ENCODE measurements around the gene NSUN4. TPM values are rescaled to one million over a fixed set of nuclear protein-coding genes. Genes with fewer than 3 reads are reported as not detected.
A peak's percentile ranks its signal among the peaks of the same experiment; 100 is the strongest.

Gene NSUN4
- total RNA-seq, 1 donor from 2014 or later: 38.6 TPM

- CTCF ChIA-PET: interaction anchor here (0.9 to 9.9 kb wide), 7 partner anchors 29 to 59 kb away, joined by 3 to 62 read pairs (median 5); partner anchors contain the start of gene NSUN4
- H3K27me3 Mint-ChIP-seq: no peaks in the 10 kb centered on the region
- peaks cover 30% of the 10 kb centered on the region for H3K36me3 Mint-ChIP-seq (ENCODE audit: low read depth)
- no peaks in the 10 kb centered on the region for H3K9me3 Mint-ChIP-seq
- ATAC-seq (ENCODE audit: low read depth): no peak
- H3K27ac Mint-ChIP-seq: peak overlapping the region; percentile 97
- POLR2A ChIA-PET: interaction anchor here (0.6 to 3.1 kb wide), 13 partner anchors 14 to 1672 kb away, joined by 3 to 66 read pairs (median 6); partner anchors contain the start of genes NSUN4 and RAD54L
- H3K4me1 Mint-ChIP-seq: peaks cover 66% of the 10 kb centered on the region
- H3K4me3 Mint-ChIP-seq: peak overlapping the region; percentile 99
- no peak for DNase-seq
- intact Hi-C loops (cut with micrococcal nuclease): loop anchor here (1.0 to 10.0 kb wide), 6 partner anchors 29 to 413 kb away; partner anchors contain the start of genes EFCAB14, MOB3C, NSUN4 and RAD54L
- TF ChIP-seq, protein P1, sequence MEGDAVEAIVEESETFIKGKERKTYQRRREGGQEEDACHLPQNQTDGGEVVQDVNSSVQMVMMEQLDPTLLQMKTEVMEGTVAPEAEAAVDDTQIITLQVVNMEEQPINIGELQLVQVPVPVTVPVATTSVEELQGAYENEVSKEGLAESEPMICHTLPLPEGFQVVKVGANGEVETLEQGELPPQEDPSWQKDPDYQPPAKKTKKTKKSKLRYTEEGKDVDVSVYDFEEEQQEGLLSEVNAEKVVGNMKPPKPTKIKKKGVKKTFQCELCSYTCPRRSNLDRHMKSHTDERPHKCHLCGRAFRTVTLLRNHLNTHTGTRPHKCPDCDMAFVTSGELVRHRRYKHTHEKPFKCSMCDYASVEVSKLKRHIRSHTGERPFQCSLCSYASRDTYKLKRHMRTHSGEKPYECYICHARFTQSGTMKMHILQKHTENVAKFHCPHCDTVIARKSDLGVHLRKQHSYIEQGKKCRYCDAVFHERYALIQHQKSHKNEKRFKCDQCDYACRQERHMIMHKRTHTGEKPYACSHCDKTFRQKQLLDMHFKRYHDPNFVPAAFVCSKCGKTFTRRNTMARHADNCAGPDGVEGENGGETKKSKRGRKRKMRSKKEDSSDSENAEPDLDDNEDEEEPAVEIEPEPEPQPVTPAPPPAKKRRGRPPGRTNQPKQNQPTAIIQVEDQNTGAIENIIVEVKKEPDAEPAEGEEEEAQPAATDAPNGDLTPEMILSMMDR (IDR thresholded peaks at IDR 0.05): no peak
Measured at GRCh38 chr1:46303872-46304326, 36.7 kb upstream of the NSUN4 start.

- TF ChIP-seq, protein P1 (IDR thresholded peaks at IDR 0.05): no peak
- no peak for DNase-seq
- H3K4me3 Mint-ChIP-seq: peak overlapping the region; percentile 20
- H3K4me1 Mint-ChIP-seq: peaks cover 57% of the 10 kb centered on the region
- peaks cover 44% of the 10 kb centered on the region for H3K36me3 Mint-ChIP-seq (ENCODE audit: low read depth)
- H3K27ac Mint-ChIP-seq: no peak overlapping the region
- intact Hi-C loops (cut with micrococcal nuclease): loop anchor here (10.0 kb wide), 1 partner anchor 309 kb away; the partner anchor contains the start of gene MOB3C
- no peak for ATAC-seq (ENCODE audit: low read depth)
- H3K27me3 Mint-ChIP-seq: no peaks in the 10 kb centered on the region
- no peaks in the 10 kb centered on the region for H3K9me3 Mint-ChIP-seq
- CTCF ChIA-PET: no interaction called here
- POLR2A ChIA-PET: no interaction called here
Measured at GRCh38 chr1:46306159-46306530, 34.5 kb upstream of the NSUN4 start.

DNA sequence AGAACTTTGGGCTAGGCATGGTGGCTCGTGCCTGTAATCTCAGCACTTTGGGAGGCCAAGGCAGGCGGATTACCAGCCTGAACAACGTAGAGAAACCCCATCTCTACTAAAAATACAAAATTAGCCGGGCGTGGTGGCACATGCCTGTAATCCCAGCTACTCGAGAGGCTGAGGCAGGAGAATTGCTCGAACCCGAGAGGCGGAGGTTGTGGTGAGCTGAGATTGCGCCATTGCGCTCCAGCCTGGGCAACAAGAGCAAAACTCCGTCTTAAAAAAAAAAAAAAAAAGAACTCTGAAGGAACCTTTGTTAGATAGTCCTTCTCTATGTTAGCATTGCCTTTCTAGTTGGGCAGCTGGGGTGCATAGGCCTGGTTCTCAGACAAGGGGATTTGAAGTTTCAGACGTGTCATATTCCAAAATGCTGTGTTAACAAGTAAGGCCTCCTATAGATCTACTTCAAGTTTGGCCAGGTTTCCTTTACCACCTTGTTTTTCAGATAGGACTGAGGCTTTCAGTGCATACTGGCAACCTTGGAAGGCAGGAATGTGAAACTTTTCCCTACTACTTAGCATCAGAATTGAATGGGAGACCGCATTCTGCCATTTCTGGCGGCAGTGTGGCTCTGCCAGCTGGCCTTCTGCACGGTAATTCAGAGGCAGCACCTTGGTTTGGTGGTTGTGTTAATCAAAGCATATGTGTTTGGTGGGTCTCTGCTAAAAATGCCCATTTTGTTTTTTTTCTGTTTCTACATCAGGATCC is 31.0 kb upstream of the NSUN4 start:
- Mint-ChIP-seq H3K4me1 (peaks cover 34% of the 10 kb centered on the region), H3K27ac (no peak overlapping the region), H3K9me3 (no peaks in the 10 kb centered on the region), H3K36me3 (ENCODE audit: low read depth) (peaks cover 57% of the 10 kb centered on the region), H3K4me3 (no peak overlapping the region), H3K27me3 (no peaks in the 10 kb centered on the region)
- ChIA-PET POLR2A (no interaction called here), CTCF (no interaction called here)
- ATAC-seq (ENCODE audit: low read depth) (no peak), DNase-seq (no peak)
- intact Hi-C loops (cut with micrococcal nuclease): loop anchor here (10.0 kb wide), 1 partner anchor 305 kb away; the partner anchor contains the start of gene MOB3C
- TF ChIP-seq, protein P1 (IDR thresholded peaks at IDR 0.05): no peak

- Mint-ChIP-seq H3K4me1 (peaks cover 28% of the 10 kb centered on the region), H3K27ac (no peak overlapping the region), H3K27me3 (no peaks in the 10 kb centered on the region), H3K9me3 (no peaks in the 10 kb centered on the region), H3K36me3 (ENCODE audit: low read depth) (peaks cover 62% of the 10 kb centered on the region), H3K4me3 (no peak overlapping the region)
- intact Hi-C loops (cut with micrococcal nuclease): no loop called here
- POLR2A ChIA-PET: no interaction called here
- TF ChIP-seq, protein P1 (IDR thresholded peaks at IDR 0.05): no peak
- ATAC-seq (ENCODE audit: low read depth) (no peak), DNase-seq (no peak)
- CTCF ChIA-PET: no interaction called here
Measured at GRCh38 chr1:46310321-46310720, 30.3 kb upstream of the NSUN4 start.

DNA sequence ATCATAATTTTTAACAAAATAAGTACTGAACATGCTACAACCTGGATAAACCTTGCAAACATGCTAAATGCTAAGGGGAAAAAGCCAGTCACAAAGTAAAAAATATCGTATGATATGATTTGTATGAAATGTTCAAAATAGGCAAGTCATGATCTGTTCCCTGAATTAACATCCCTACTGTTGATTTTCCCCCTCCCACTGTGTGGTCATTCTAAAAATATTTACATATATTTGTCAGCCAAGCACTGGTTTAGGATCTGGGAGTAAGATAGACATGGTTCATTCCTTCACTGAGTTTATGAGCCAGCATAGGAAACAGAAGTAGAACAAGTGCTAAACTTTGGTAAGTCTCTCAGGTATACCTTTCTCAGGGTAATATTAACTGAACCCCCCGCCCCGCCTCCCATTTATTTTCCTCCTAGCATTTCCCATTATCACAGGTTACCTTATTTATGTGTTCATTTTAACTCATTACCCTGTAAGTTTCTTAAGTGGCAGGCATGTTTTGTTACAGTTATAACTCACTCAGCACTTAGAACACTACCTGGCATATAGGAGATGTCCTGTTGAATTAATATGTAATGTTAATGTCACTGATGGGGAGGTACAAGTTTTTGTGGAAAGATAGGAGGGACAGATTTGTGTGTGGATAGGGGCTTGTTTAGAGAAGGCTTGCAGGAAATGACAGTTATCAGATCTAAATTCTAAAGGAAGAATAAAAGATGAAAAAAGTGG is 24.8 kb upstream of the NSUN4 start:
- Mint-ChIP-seq H3K27ac (no peak overlapping the region), H3K9me3 (no peaks in the 10 kb centered on the region), H3K4me3 (no peak overlapping the region), H3K27me3 (no peaks in the 10 kb centered on the region), H3K36me3 (ENCODE audit: low read depth) (peaks cover 52% of the 10 kb centered on the region), H3K4me1 (peaks cover 2% of the 10 kb centered on the region)
- DNase-seq (no peak), ATAC-seq (ENCODE audit: low read depth) (no peak)
- ChIA-PET POLR2A (no interaction called here), CTCF (no interaction called here)
- intact Hi-C loops (cut with micrococcal nuclease): no loop called here
- TF ChIP-seq, protein P1 (IDR thresholded peaks at IDR 0.05): no peak

Data from activated B cell treated with CpG ODN at 0.5 μM for 24 hours (primary cell).